HL-60 (cell line): ENCODE measurements around the gene KRABD2.
"Not testable (repeated sequence)": the region's sequence is repeated elsewhere in the genome, so short reads cannot be mapped to it uniquely, and the experiment has no call there.

Experiments used
- DNase-seq, 2 experiments: peaks; one replicate each; pipeline ENCODE4 v3.0.0-alpha.2; 2010 to 2020; ENCODE audit warnings: low read depth in 1 of 2, low spot score in 1 of 2
- H3K27ac ChIP-seq: fragments of 250-450 bp; sonication (Bioruptor Pico); replicated peaks from 2 replicates; pipeline ENCODE4 v1.5.1; 2020; ENCODE audit warnings: mild to moderate bottlenecking, moderate library complexity
- H3K27me3 ChIP-seq: fragments of 250-450 bp; sonication (Bioruptor Pico); 2 replicates; pipeline ENCODE4 v1.5.1; 2021; ENCODE audit warnings: mild to moderate bottlenecking, moderate library complexity; ENCODE audit not compliant: insufficient read depth, poor library complexity, severe bottlenecking
- H3K4me3 ChIP-seq: replicated peaks from 2 replicates; pipeline ENCODE4 v1.5.1; 2011; ENCODE audit warnings: mild to moderate bottlenecking, control low read depth, low read length; ENCODE audit not compliant: insufficient read depth
- GABPA ChIP-seq: IDR thresholded peaks from 2 replicates; pipeline ENCODE4 v1.6.1; 2012; ENCODE audit warnings: low read depth
- POLR2AphosphoS5 ChIP-seq: IDR thresholded peaks from 2 replicates; pipeline ENCODE4 v1.6.1; 2012; ENCODE audit warnings: low read depth
- SPI1 ChIP-seq: IDR thresholded peaks from 2 replicates; pipeline ENCODE4 v1.6.1; 2012; ENCODE audit warnings: low read depth, mild to moderate bottlenecking, borderline replicate concordance
- TF ChIP-seq, protein P1 (sequence below): IDR thresholded peaks from one replicate; pipeline ENCODE4 v1.5.1; 2011; ENCODE audit warnings: low read length, control low read depth, inconsistent platforms; ENCODE audit not compliant: insufficient read depth
- TF ChIP-seq, protein P2 (sequence below): IDR thresholded peaks from 2 replicates; pipeline ENCODE4 v1.6.1; 2012; ENCODE audit warnings: low read depth; ENCODE audit not compliant: insufficient replicate concordance

KRABD2 gene

DNA sequence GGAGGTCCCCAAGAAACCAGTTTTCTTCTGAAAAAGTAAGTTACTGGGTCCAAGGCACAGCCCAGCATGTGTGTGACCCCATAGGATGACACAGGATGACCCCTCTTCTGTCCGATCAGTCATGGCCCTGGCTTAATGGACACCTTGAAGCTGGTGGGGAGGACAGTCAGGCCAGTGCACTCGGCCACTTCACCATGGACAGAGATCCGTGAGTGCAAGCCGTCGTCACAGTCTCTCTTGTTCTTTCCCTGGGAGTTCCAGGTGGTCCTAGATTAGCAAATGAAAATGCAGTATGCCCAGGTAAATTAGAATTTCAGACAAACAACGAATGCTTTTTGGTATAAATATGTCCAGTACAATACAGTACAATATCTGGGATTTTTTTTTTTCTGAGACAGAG is 22.5 kb upstream of the KRABD2 start:
- TF ChIP-seq, protein P1, sequence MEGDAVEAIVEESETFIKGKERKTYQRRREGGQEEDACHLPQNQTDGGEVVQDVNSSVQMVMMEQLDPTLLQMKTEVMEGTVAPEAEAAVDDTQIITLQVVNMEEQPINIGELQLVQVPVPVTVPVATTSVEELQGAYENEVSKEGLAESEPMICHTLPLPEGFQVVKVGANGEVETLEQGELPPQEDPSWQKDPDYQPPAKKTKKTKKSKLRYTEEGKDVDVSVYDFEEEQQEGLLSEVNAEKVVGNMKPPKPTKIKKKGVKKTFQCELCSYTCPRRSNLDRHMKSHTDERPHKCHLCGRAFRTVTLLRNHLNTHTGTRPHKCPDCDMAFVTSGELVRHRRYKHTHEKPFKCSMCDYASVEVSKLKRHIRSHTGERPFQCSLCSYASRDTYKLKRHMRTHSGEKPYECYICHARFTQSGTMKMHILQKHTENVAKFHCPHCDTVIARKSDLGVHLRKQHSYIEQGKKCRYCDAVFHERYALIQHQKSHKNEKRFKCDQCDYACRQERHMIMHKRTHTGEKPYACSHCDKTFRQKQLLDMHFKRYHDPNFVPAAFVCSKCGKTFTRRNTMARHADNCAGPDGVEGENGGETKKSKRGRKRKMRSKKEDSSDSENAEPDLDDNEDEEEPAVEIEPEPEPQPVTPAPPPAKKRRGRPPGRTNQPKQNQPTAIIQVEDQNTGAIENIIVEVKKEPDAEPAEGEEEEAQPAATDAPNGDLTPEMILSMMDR, result no peak
- no peak for DNase-seq
- no peaks in the 10 kb centered on the region for H3K27me3 ChIP-seq
- no peak overlapping the region for H3K4me3 ChIP-seq
- no peak overlapping the region for H3K27ac ChIP-seq

DNA sequence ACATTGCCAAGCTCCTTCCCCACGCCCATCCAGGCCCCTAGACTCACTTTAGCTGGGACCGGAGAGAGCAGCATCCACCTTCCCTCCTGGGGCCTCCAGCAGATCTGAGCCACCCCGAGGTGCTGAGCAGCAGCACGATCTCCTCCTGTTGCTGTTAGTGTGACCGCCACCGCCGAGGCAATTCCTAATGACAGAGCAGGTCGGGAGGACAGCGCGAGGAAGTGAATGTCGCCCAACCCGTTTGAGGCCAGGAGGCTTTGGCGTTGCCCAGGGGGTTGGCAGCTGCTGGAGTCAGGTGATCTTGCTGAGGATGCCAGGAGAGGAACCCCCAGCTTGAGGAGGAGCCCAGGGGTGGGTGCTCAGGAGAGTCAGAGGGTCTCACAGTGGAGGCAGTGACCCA is 21.1 kb upstream of the KRABD2 start, which contains the start of gene RNF222:
TSS of gene RNF222 (minus strand) at position 192 of the 400 bp plus-strand sequence. CDS start 4,366 bp downstream, outside the sequence.
- no peak for DNase-seq
- Histone ChIP-seq H3K27me3 (no peaks in the 10 kb centered on the region), H3K27ac (no peak within 1 kb of the TSS), H3K4me3 (no peak within 1 kb of the TSS)
- TF ChIP-seq, protein P1, result no peak
- TF ChIP-seq SPI1 (no peak), POLR2AphosphoS5 (no peak), GABPA (no peak)
- TF ChIP-seq, protein P2, sequence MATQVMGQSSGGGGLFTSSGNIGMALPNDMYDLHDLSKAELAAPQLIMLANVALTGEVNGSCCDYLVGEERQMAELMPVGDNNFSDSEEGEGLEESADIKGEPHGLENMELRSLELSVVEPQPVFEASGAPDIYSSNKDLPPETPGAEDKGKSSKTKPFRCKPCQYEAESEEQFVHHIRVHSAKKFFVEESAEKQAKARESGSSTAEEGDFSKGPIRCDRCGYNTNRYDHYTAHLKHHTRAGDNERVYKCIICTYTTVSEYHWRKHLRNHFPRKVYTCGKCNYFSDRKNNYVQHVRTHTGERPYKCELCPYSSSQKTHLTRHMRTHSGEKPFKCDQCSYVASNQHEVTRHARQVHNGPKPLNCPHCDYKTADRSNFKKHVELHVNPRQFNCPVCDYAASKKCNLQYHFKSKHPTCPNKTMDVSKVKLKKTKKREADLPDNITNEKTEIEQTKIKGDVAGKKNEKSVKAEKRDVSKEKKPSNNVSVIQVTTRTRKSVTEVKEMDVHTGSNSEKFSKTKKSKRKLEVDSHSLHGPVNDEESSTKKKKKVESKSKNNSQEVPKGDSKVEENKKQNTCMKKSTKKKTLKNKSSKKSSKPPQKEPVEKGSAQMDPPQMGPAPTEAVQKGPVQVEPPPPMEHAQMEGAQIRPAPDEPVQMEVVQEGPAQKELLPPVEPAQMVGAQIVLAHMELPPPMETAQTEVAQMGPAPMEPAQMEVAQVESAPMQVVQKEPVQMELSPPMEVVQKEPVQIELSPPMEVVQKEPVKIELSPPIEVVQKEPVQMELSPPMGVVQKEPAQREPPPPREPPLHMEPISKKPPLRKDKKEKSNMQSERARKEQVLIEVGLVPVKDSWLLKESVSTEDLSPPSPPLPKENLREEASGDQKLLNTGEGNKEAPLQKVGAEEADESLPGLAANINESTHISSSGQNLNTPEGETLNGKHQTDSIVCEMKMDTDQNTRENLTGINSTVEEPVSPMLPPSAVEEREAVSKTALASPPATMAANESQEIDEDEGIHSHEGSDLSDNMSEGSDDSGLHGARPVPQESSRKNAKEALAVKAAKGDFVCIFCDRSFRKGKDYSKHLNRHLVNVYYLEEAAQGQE, result no peak

DNA sequence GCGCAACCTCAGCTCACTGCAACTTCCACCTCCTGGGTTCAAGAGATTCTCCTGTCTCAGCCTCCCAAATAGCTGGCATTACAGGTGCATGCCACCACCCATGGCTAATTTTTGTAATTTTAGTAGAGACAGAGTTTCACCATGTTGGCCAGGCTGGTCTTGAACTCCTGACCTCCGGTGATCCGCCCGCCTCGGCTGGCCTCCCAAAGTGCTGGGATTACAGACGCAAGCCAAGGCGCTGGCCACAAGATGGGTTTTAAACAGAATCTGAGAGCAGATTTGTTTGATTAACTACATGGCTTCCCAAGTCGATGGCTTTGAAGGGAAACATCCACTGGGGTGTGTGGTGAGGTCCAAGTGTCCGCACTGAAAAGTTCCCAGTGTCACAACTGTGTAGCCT is 18.0 kb upstream of the KRABD2 start:
- DNase-seq, H3K27ac ChIP-seq, H3K4me3 ChIP-seq, H3K27me3 ChIP-seq: not testable (repeated sequence)

DNA sequence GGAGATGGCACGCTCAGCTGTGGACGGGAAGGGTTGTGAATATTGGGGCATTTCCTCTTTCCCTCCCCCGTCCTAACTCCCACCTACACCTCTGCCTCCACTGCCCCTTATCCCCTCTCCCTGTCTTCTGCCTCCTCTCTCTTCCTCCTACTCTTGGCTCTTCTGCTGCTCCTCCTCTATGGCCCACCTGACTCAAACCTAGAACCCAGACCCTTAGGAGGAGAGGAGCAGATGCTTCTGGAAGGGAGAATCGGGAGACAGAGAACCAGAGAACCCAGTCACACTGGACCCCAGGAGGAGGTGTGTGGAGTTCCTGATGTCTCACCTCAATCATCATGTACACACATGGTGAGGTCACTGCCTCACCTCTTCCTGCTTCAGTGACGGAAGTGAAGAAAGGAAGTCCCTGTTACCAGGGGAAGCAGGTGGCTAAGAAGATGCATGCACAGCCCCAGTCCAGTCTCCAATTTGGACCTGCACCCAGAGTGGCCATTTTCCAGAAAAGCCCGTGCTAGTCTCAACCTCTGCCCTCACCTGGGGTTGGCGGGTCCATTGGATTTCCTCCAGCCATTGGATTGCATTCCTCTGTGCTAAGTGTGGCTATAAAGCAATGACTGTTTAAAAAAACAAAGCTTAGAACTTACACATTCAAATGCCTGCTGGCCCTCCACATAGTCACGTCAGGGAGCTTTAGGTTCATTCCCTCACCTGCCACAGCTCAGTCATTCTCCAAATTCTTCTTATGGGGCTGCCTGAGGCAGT is 17.1 kb upstream of the KRABD2 start:
- TF ChIP-seq GABPA (no peak), POLR2AphosphoS5 (no peak), SPI1 (peak; percentile 5; the same call in 1 of the 2 replicates)
- TF ChIP-seq, protein P2, result no peak
- TF ChIP-seq, protein P1, result no peak
- no peak overlapping the region for H3K27ac ChIP-seq
- peak in 1 of 2 experiments; percentile 29 for DNase-seq
- H3K4me3 ChIP-seq, result no peak overlapping the region
- no peaks in the 10 kb centered on the region for H3K27me3 ChIP-seq
